Measurements from ENCODE around the gene TPR.

GRCh38 chr1:186292875-186293274 is 82.2 kb downstream of the TPR start:
- TF ChIP-seq CTCF (conservative IDR thresholded peaks at IDR 0.05), result no peak
- no peak for TF ChIP-seq EZH2 (IDR thresholded peaks at IDR 0.05; ENCODE audit: low read depth)

Data from PC-9 (cell line).